KMS-11 (cell line): ENCODE measurements around the gene EMP1.

Source experiments
- H2AFZ ChIP-seq: fragments of 200-600 bp; sonication (generic); 2 replicates; pipeline ENCODE4 v1.6.1; 2016; ENCODE audit warnings: antibody characterized with exemption, mixed run types, low read depth
- H3K27ac ChIP-seq: fragments of 200-600 bp; sonication (generic); 2 replicates; pipeline ENCODE4 v1.6.1; 2016; ENCODE audit warnings: mild to moderate bottlenecking, mixed run types
- H3K27me3 ChIP-seq: fragments of 200-600 bp; sonication (generic); 2 replicates; pipeline ENCODE4 v1.6.1; 2017; ENCODE audit warnings: mild to moderate bottlenecking, low read depth, mixed run types, moderate library complexity; ENCODE audit not compliant: insufficient read depth
- H3K36me3 ChIP-seq: fragments of 200-600 bp; sonication (generic); 2 replicates; pipeline ENCODE4 v1.6.1; 2017; ENCODE audit warnings: mild to moderate bottlenecking, mixed run types; ENCODE audit not compliant: insufficient read depth
- H3K4me1 ChIP-seq: fragments of 200-600 bp; sonication (generic); 2 replicates; pipeline ENCODE4 v1.6.1; 2016; ENCODE audit warnings: mild to moderate bottlenecking, low read depth, mixed run types; ENCODE audit not compliant: poor library complexity, severe bottlenecking
- H3K4me2 ChIP-seq: fragments of 200-600 bp; sonication (generic); 2 replicates; pipeline ENCODE4 v1.7.0; 2016; ENCODE audit warnings: mild to moderate bottlenecking, mixed run types
- H3K4me3 ChIP-seq: fragments of 200-600 bp; sonication (generic); IDR thresholded peaks from 2 replicates; pipeline ENCODE4 v1.6.1; 2017; ENCODE audit warnings: low read depth, low read length, mixed read lengths; ENCODE audit not compliant: insufficient read depth
- H3K79me2 ChIP-seq: fragments of 200-600 bp; sonication (generic); 2 replicates; pipeline ENCODE4 v1.6.1; 2016; ENCODE audit warnings: low read depth, mixed run types; ENCODE audit not compliant: insufficient read depth
- H3K9ac ChIP-seq: fragments of 200-600 bp; sonication (generic); 2 replicates; pipeline ENCODE4 v1.6.1; 2016; ENCODE audit warnings: mild to moderate bottlenecking, mixed run types
- H4K20me1 ChIP-seq: fragments of 200-600 bp; sonication (generic); 2 replicates; pipeline ENCODE4 v1.6.1; 2016; ENCODE audit warnings: mild to moderate bottlenecking, mixed run types; ENCODE audit not compliant: insufficient read depth
- CTCF ChIP-seq: fragments of 200-600 bp; sonication (generic); conservative IDR thresholded peaks from 2 replicates; pipeline ENCODE4 v1.6.1; 2017; ENCODE audit warnings: low read depth, mild to moderate bottlenecking, antibody characterized with exemption, low read length, moderate library complexity, mixed read lengths

The EMP1 gene

GRCh38 chr12:13206560-13206897 lies 10.0 kb downstream of the EMP1 start:
- no peak overlapping the region for H2AFZ ChIP-seq
- no peak overlapping the region for H3K9ac ChIP-seq
- no peaks in the 10 kb centered on the region for H3K27me3 ChIP-seq
- no peaks in the 10 kb centered on the region for H4K20me1 ChIP-seq
- no peak overlapping the region for H3K27ac ChIP-seq
- H3K4me1 ChIP-seq = peaks cover 2% of the 10 kb centered on the region
- H3K79me2 ChIP-seq = no peaks in the 10 kb centered on the region
- no peak overlapping the region for H3K4me2 ChIP-seq
- no peak overlapping the region for H3K4me3 ChIP-seq
- H3K36me3 ChIP-seq = no peaks in the 10 kb centered on the region
- no peak for TF ChIP-seq CTCF

- Histone ChIP-seq H3K4me2 (no peak overlapping the region), H3K27ac (no peak overlapping the region)
Measured at GRCh38 chr12:13208533-13209435, 12.3 kb downstream of the EMP1 start.

GRCh38 chr12:13209436-13210235 lies 13.1 kb downstream of the EMP1 start:
- Histone ChIP-seq H3K9ac (no peak overlapping the region), H4K20me1 (no peaks in the 10 kb centered on the region), H3K4me2 (no peak overlapping the region), H3K36me3 (no peaks in the 10 kb centered on the region), H3K27ac (no peak overlapping the region), H2AFZ (no peak overlapping the region), H3K79me2 (no peaks in the 10 kb centered on the region), H3K4me1 (peaks cover 6% of the 10 kb centered on the region), H3K4me3 (no peak overlapping the region), H3K27me3 (no peaks in the 10 kb centered on the region)
- no peak for TF ChIP-seq CTCF

More at GRCh38 chr12:13208533-13209435, 12.3 kb downstream of the EMP1 start:
- Histone ChIP-seq H3K27me3 (no peaks in the 10 kb centered on the region), H3K9ac (no peak overlapping the region), H3K36me3 (no peaks in the 10 kb centered on the region), H2AFZ (no peak overlapping the region), H4K20me1 (no peaks in the 10 kb centered on the region), H3K79me2 (no peaks in the 10 kb centered on the region), H3K4me1 (peaks cover 6% of the 10 kb centered on the region), H3K4me3 (no peak overlapping the region)
- TF ChIP-seq CTCF = peak; percentile 65

- Histone ChIP-seq H3K4me1 (peaks cover 6% of the 10 kb centered on the region), H3K36me3 (no peaks in the 10 kb centered on the region), H3K4me2 (no peak overlapping the region)
Measured at GRCh38 chr12:13210236-13211190, 14.0 kb downstream of the EMP1 start.

More at GRCh38 chr12:13210236-13211190, 14.0 kb downstream of the EMP1 start:
- no peak overlapping the region for H3K27ac ChIP-seq
- no peak overlapping the region for H2AFZ ChIP-seq
- no peak for TF ChIP-seq CTCF
- H3K79me2 ChIP-seq = no peaks in the 10 kb centered on the region
- H4K20me1 ChIP-seq = no peaks in the 10 kb centered on the region
- H3K27me3 ChIP-seq = no peaks in the 10 kb centered on the region
- no peak overlapping the region for H3K4me3 ChIP-seq
- H3K9ac ChIP-seq = no peak overlapping the region
